ENCODE results near the gene TAF11L14. TPM values are rescaled to one million over a fixed set of nuclear protein-coding genes. Genes with fewer than 3 reads are reported as not detected.

Gene TAF11L14
- total RNA-seq, 4 donors from 2014 or later: not detected

- Histone ChIP-seq H3K27me3 (no peaks in the 10 kb centered on the region), H3K4me1 (no peaks in the 10 kb centered on the region), H3K4me3 (replicated peaks in 1 of 3) (no peak overlapping the region), H3K27ac (no peak overlapping the region), H3K36me3 (no peaks in the 10 kb centered on the region), H3K9me3 (no peaks in the 10 kb centered on the region)
- 70 to 82% methylated on average over 4 of the region's 4 CpGs for WGBS, 2 donors
- TF ChIP-seq POLR2A (IDR thresholded peaks at IDR 0.05) (no peak), CTCF (IDR thresholded peaks at IDR 0.05) (no peak)
- DNase-seq: no peak
- intact Hi-C loops (cut with DNase I): no loop called here
Measured at GRCh38 chr5:17678751-17679324, 44.6 kb downstream of the TAF11L14 start.

- TF ChIP-seq POLR2A (IDR thresholded peaks at IDR 0.05): no peak
- no peak for TF ChIP-seq CTCF (IDR thresholded peaks at IDR 0.05)
- Histone ChIP-seq H3K36me3 (no peaks in the 10 kb centered on the region), H3K27me3 (no peaks in the 10 kb centered on the region), H3K27ac (no peak overlapping the region), H3K4me3 (replicated peaks in 1 of 3) (no peak overlapping the region), H3K4me1 (no peaks in the 10 kb centered on the region), H3K9me3 (no peaks in the 10 kb centered on the region)
- intact Hi-C loops (cut with DNase I): no loop called here
- no peak for DNase-seq
- 88 to 92% methylated on average over 8 of the region's 8 CpGs for WGBS, 2 donors
Measured at GRCh38 chr5:17679597-17680203, 45.4 kb downstream of the TAF11L14 start.

GRCh38 chr5:17680737-17681136 is 46.5 kb downstream of the TAF11L14 start:
- TF ChIP-seq CTCF (IDR thresholded peaks at IDR 0.05): no peak
- TF ChIP-seq POLR2A (IDR thresholded peaks at IDR 0.05): no peak
- intact Hi-C loops (cut with DNase I): no loop called here
- no peaks in the 10 kb centered on the region for H3K4me1 ChIP-seq
- WGBS, 2 donors: 78 to 79% methylated on average over 2 of the region's 2 CpGs
- no peak overlapping the region for H3K27ac ChIP-seq
- no peaks in the 10 kb centered on the region for H3K36me3 ChIP-seq
- H3K4me3 ChIP-seq (replicated peaks in 1 of 3): no peak overlapping the region
- H3K9me3 ChIP-seq: no peaks in the 10 kb centered on the region
- no peak for DNase-seq
- H3K27me3 ChIP-seq: no peaks in the 10 kb centered on the region

Small RNA genes lying within 50 kb of the gene (small RNA-seq; reads per million reads assigned to genes)
- gene AC233724.1: not detected
- gene AC233724.12: not detected
- not detected for gene AC233724.2
- not detected for gene AC233724.3
- not detected for gene AC233724.4
- gene AC233724.6: not detected
- not detected for gene AC233724.7

Other genes starting within 250 kb of the TAF11L14 start
- not detected for gene TAF11L2, start 136.2 kb upstream of the TAF11L14 start, total RNA-seq
- not detected for gene TAF11L3, start 116.1 kb upstream of the TAF11L14 start, total RNA-seq
- not detected for gene TAF11L4, start 112.7 kb upstream of the TAF11L14 start, total RNA-seq
- gene TAF11L5, start 109.2 kb upstream of the TAF11L14 start, total RNA-seq: not detected
- not detected for gene TAF11L6, start 105.8 kb upstream of the TAF11L14 start, total RNA-seq
- not detected for gene TAF11L7, start 48.7 kb upstream of the TAF11L14 start, total RNA-seq
- gene TAF11L8, start 43.5 kb upstream of the TAF11L14 start, total RNA-seq: not detected
- not detected for gene TAF11L9, start 40.1 kb upstream of the TAF11L14 start, total RNA-seq
- not detected for gene TAF11L10, start 36.6 kb upstream of the TAF11L14 start, total RNA-seq
- gene TAF11L11, start 30.3 kb upstream of the TAF11L14 start, total RNA-seq: not detected
- not detected for gene TAF11L12, start 24.1 kb upstream of the TAF11L14 start, total RNA-seq
- not detected for gene TAF11L13, start 2.4 kb upstream of the TAF11L14 start, total RNA-seq